GM23338 (cell line): ENCODE results near the gene SARDH. TPM values are rescaled to one million over a fixed set of nuclear protein-coding genes. Genes with fewer than 3 reads are reported as not detected.

ENCODE experiments used
- ATAC-seq: fragments of 200-7000 bp; cut with Tn5 transposase; 3 replicates; pipeline ENCODE4 v1.9.1; 2020
- DNase-seq: peaks from one replicate; pipeline ENCODE4 v3.0.0-alpha.2; 2015; ENCODE audit warnings: low spot score
- H2AFZ ChIP-seq: fragments of 200-600 bp; sonication (generic); 2 replicates; pipeline ENCODE4 v1.8.0; 2016; ENCODE audit warnings: antibody characterized with exemption, mild to moderate bottlenecking, moderate library complexity
- H3F3A ChIP-seq: fragments of 200-600 bp; sonication (generic); replicated peaks from 2 replicates; pipeline ENCODE4 v1.8.0; 2017; ENCODE audit warnings: antibody characterized with exemption, mixed run types, low read depth
- H3K27ac ChIP-seq: fragments of 200-600 bp; sonication (generic); 2 replicates; pipeline ENCODE4 v1.6.1; 2016; ENCODE audit warnings: low read depth
- H3K27me3 ChIP-seq: fragments of 200-600 bp; sonication (generic); 2 replicates; pipeline ENCODE4 v1.8.0; 2016; ENCODE audit warnings: mild to moderate bottlenecking, mixed run types, moderate library complexity; ENCODE audit not compliant: insufficient read depth
- H3K36me3 ChIP-seq: fragments of 200-600 bp; sonication (generic); 2 replicates; pipeline ENCODE4 v1.8.0; 2016; ENCODE audit warnings: mild to moderate bottlenecking; ENCODE audit not compliant: insufficient read depth
- H3K4me1 ChIP-seq: fragments of 200-600 bp; sonication (generic); 2 replicates; pipeline ENCODE4 v1.8.0; 2016; ENCODE audit warnings: mild to moderate bottlenecking, moderate library complexity; ENCODE audit not compliant: insufficient read depth
- H3K4me2 ChIP-seq: fragments of 200-600 bp; sonication (generic); 2 replicates; pipeline ENCODE4 v1.7.1; 2017; ENCODE audit warnings: mixed run types
- H3K4me3 ChIP-seq: fragments of 200-600 bp; sonication (generic); 2 replicates; pipeline ENCODE4 v1.6.1; 2016; ENCODE audit warnings: mixed run types
- H3K79me2 ChIP-seq: fragments of 200-600 bp; sonication (generic); replicated peaks from 2 replicates; pipeline ENCODE4 v1.8.0; 2017; ENCODE audit warnings: mild to moderate bottlenecking; ENCODE audit not compliant: insufficient read depth
- H3K9me2 ChIP-seq: fragments of 200-600 bp; sonication (generic); 2 replicates; pipeline ENCODE4 v1.8.0; 2017; ENCODE audit not compliant: insufficient read depth
- H4K20me1 ChIP-seq: fragments of 200-600 bp; sonication (generic); replicated peaks from 2 replicates; pipeline ENCODE4 v1.8.0; 2017; ENCODE audit warnings: mild to moderate bottlenecking; ENCODE audit not compliant: insufficient read depth
- H3K27ac Mint-ChIP-seq: 2 replicates; pipeline ENCODE4 v1.8.0; 2020; ENCODE audit warnings: inconsistent platforms, mild to moderate bottlenecking, moderate library complexity, mixed read lengths
- H3K27me3 Mint-ChIP-seq: 3 replicates; pipeline ENCODE4 v1.8.0; 2022; ENCODE audit warnings: low read depth, mild to moderate bottlenecking, moderate library complexity, mixed read lengths, inconsistent platforms; ENCODE audit not compliant: insufficient read depth, poor library complexity
- H3K36me3 Mint-ChIP-seq: 3 replicates; pipeline ENCODE4 v1.8.0; 2021; ENCODE audit warnings: low read depth, mild to moderate bottlenecking, inconsistent platforms, moderate library complexity, mixed read lengths
- H3K4me1 Mint-ChIP-seq: 3 replicates; pipeline ENCODE4 v1.8.0; 2020; ENCODE audit warnings: mild to moderate bottlenecking, inconsistent platforms, mixed read lengths
- H3K4me3 Mint-ChIP-seq: 3 replicates; pipeline ENCODE4 v1.8.0; 2021; ENCODE audit warnings: moderate library complexity, mild to moderate bottlenecking, inconsistent platforms, mixed read lengths
- H3K9me3 Mint-ChIP-seq: 3 replicates; pipeline ENCODE4 v1.8.0; 2020; ENCODE audit warnings: moderate library complexity, mild to moderate bottlenecking, inconsistent platforms, mixed read lengths
- CREB1 ChIP-seq: fragments of 250-450 bp; sonication (Bioruptor Pico); IDR thresholded peaks from 2 replicates; pipeline ENCODE4 v1.5.0; 2020; ENCODE audit warnings: low read depth, mild to moderate bottlenecking, moderate library complexity
- CTCF ChIP-seq, 2 experiments: fragments of 200-600 bp in 1 of 2; sonication (generic) in 1 of 2; conservative IDR thresholded peaks; 2 replicates each; pipeline versions ENCODE4 v1.5.1 to v1.6.1; 2016 to 2017; ENCODE audit warnings: antibody characterized with exemption in 2 of 2, low read depth in 2 of 2, mild to moderate bottlenecking in 2 of 2, moderate library complexity in 1 of 2
- ETS1 ChIP-seq: IDR thresholded peaks from 2 replicates; pipeline ENCODE4 v1.6.1; 2016; ENCODE audit warnings: antibody characterized with exemption
- EZH2 ChIP-seq: fragments of 200-600 bp; sonication (generic); IDR thresholded peaks from one replicate; pipeline ENCODE4 v1.8.0; 2017; ENCODE audit warnings: antibody characterized with exemption, mild to moderate bottlenecking, low read depth; ENCODE audit not compliant: unreplicated experiment
- EZH2phosphoT487 ChIP-seq: fragments of 200-600 bp; sonication (generic); IDR thresholded peaks from one replicate; pipeline ENCODE4 v1.8.1; 2018; ENCODE audit warnings: antibody characterized with exemption; ENCODE audit not compliant: unreplicated experiment
- JUNB ChIP-seq: IDR thresholded peaks from one replicate; pipeline ENCODE4 v1.6.1; 2016; ENCODE audit warnings: antibody characterized with exemption; ENCODE audit not compliant: unreplicated experiment
- NANOG ChIP-seq: IDR thresholded peaks from 2 replicates; pipeline ENCODE4 v1.6.1; 2016; ENCODE audit warnings: antibody characterized with exemption, borderline replicate concordance
- POLR2AphosphoS5 ChIP-seq: IDR thresholded peaks from 2 replicates; pipeline ENCODE4 v1.6.1; 2016; ENCODE audit warnings: antibody characterized with exemption, low read depth
- ZNF114 ChIP-seq: fragments of 250-450 bp; sonication (Bioruptor Pico); IDR thresholded peaks from 2 replicates; pipeline ENCODE4 v1.5.0; 2020; ENCODE audit warnings: mild to moderate bottlenecking, moderate library complexity
- ZNF331 ChIP-seq: fragments of 250-450 bp; sonication (Bioruptor Pico); IDR thresholded peaks from 2 replicates; pipeline ENCODE4 v1.5.0; 2020; ENCODE audit warnings: low read depth, mild to moderate bottlenecking, moderate library complexity
- polyA plus RNA-seq: library from polyadenylated mRNA; unstranded; fragments of >200 nt; fragmentation: Nextera tagmentation; extraction: Ambion mirVana; gene quantifications from 2 replicates; pipeline ENCODE4 v1.2.1, GENCODE V29; 2016
- total RNA-seq: library from RNA; depleted of rRNA; stranded (reverse); fragments of >200 nt; shearing (Covaris generic); gene quantifications from 2 replicates; pipeline ENCODE4 v1.2.3, GENCODE V29; 2014
- TF ChIP-seq, protein P1 (sequence below): IDR thresholded peaks from one replicate; pipeline ENCODE4 v1.6.1; 2018; ENCODE audit warnings: antibody characterized with exemption; ENCODE audit not compliant: unreplicated experiment
- TF ChIP-seq, protein P2 (sequence below): fragments of 250-450 bp; sonication (Bioruptor Pico); IDR thresholded peaks from 2 replicates; pipeline ENCODE4 v1.5.0; 2020; ENCODE audit warnings: mild to moderate bottlenecking, moderate library complexity

SARDH gene
- total and polyA plus RNA-seq, 2 experiments from 2014 or later: 2.8 to 10.4 TPM

DNA sequence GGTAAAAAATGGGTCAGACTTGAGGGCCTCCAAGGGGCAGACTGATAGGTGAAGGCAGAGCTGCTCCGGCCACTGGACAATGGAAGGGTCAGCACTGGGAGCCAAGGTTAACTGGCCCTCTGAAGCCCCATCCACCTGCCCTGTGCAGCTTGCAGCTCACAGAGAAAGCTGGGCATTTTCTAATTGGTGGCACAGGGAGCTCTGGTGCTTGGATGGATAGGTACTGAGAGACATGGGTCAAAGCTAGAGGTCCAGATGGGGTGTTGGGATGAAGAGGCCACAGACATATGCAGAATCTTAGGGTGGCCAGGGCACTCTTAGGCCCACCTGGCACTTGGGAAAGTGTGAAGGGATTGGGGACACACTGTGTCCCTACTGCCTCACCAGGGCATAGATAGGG is 29.5 kb upstream of the SARDH start (continued):
- TF ChIP-seq, protein P1, sequence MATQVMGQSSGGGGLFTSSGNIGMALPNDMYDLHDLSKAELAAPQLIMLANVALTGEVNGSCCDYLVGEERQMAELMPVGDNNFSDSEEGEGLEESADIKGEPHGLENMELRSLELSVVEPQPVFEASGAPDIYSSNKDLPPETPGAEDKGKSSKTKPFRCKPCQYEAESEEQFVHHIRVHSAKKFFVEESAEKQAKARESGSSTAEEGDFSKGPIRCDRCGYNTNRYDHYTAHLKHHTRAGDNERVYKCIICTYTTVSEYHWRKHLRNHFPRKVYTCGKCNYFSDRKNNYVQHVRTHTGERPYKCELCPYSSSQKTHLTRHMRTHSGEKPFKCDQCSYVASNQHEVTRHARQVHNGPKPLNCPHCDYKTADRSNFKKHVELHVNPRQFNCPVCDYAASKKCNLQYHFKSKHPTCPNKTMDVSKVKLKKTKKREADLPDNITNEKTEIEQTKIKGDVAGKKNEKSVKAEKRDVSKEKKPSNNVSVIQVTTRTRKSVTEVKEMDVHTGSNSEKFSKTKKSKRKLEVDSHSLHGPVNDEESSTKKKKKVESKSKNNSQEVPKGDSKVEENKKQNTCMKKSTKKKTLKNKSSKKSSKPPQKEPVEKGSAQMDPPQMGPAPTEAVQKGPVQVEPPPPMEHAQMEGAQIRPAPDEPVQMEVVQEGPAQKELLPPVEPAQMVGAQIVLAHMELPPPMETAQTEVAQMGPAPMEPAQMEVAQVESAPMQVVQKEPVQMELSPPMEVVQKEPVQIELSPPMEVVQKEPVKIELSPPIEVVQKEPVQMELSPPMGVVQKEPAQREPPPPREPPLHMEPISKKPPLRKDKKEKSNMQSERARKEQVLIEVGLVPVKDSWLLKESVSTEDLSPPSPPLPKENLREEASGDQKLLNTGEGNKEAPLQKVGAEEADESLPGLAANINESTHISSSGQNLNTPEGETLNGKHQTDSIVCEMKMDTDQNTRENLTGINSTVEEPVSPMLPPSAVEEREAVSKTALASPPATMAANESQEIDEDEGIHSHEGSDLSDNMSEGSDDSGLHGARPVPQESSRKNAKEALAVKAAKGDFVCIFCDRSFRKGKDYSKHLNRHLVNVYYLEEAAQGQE: no peak

DNA sequence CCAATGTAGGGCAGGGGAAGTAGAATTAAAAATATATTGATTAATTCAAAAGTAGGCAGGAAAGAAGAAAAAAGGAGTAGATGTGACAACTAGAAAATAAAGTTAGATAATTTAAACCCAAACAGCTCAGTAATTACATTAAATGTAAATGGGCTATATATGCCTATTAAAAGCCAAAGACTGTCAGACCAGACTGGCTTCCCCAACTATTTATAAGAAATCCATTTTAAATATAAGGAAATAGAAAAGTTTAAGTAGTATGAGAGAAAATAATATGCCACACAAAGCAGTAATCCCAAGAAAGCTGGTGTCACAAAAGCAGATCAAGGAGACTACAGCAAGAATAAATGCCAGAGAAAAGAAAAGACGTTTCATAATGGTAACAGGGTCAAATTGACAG is 28.9 kb upstream of the SARDH start:
- H4K20me1 ChIP-seq: 0 out of 2 replicates have a peak, but pooled peaks cover 3% of the 10 kb centered on the region
- H3K4me1 ChIP-seq: no peaks in the 10 kb centered on the region
- Mint-ChIP-seq H3K27ac (no peak overlapping the region), H3K36me3 (peaks cover 38% of the 10 kb centered on the region), H3K27me3 (peaks cover 10% of the 10 kb centered on the region), H3K4me3 (no peak overlapping the region), H3K4me1 (no peaks in the 10 kb centered on the region), H3K9me3 (peaks cover 11% of the 10 kb centered on the region; the same call in 2 of the 3 replicates)
- no peaks in the 10 kb centered on the region for H3K27me3 ChIP-seq
- H3K4me2 ChIP-seq: no peak overlapping the region
- no peaks in the 10 kb centered on the region for H3F3A ChIP-seq
- no peaks in the 10 kb centered on the region for H3K36me3 ChIP-seq
- ATAC-seq: no peak
- no peaks in the 10 kb centered on the region for H3K9me2 ChIP-seq
- no peaks in the 10 kb centered on the region for H3K79me2 ChIP-seq
- no peak overlapping the region for H3K4me3 ChIP-seq
- TF ChIP-seq JUNB (no peak), CREB1 (CRISPR knock-in tag) (no peak), NANOG (no peak), CTCF (conservative IDR thresholded peaks at IDR 0.05; ENCODE audit: low read depth in 2 of 2) (no peak), ETS1 (no peak), EZH2 (no peak), ZNF114 (no peak), EZH2phosphoT487 (no peak), POLR2AphosphoS5 (no peak), ZNF331 (CRISPR knock-in tag) (no peak)
- TF ChIP-seq, protein P2, sequence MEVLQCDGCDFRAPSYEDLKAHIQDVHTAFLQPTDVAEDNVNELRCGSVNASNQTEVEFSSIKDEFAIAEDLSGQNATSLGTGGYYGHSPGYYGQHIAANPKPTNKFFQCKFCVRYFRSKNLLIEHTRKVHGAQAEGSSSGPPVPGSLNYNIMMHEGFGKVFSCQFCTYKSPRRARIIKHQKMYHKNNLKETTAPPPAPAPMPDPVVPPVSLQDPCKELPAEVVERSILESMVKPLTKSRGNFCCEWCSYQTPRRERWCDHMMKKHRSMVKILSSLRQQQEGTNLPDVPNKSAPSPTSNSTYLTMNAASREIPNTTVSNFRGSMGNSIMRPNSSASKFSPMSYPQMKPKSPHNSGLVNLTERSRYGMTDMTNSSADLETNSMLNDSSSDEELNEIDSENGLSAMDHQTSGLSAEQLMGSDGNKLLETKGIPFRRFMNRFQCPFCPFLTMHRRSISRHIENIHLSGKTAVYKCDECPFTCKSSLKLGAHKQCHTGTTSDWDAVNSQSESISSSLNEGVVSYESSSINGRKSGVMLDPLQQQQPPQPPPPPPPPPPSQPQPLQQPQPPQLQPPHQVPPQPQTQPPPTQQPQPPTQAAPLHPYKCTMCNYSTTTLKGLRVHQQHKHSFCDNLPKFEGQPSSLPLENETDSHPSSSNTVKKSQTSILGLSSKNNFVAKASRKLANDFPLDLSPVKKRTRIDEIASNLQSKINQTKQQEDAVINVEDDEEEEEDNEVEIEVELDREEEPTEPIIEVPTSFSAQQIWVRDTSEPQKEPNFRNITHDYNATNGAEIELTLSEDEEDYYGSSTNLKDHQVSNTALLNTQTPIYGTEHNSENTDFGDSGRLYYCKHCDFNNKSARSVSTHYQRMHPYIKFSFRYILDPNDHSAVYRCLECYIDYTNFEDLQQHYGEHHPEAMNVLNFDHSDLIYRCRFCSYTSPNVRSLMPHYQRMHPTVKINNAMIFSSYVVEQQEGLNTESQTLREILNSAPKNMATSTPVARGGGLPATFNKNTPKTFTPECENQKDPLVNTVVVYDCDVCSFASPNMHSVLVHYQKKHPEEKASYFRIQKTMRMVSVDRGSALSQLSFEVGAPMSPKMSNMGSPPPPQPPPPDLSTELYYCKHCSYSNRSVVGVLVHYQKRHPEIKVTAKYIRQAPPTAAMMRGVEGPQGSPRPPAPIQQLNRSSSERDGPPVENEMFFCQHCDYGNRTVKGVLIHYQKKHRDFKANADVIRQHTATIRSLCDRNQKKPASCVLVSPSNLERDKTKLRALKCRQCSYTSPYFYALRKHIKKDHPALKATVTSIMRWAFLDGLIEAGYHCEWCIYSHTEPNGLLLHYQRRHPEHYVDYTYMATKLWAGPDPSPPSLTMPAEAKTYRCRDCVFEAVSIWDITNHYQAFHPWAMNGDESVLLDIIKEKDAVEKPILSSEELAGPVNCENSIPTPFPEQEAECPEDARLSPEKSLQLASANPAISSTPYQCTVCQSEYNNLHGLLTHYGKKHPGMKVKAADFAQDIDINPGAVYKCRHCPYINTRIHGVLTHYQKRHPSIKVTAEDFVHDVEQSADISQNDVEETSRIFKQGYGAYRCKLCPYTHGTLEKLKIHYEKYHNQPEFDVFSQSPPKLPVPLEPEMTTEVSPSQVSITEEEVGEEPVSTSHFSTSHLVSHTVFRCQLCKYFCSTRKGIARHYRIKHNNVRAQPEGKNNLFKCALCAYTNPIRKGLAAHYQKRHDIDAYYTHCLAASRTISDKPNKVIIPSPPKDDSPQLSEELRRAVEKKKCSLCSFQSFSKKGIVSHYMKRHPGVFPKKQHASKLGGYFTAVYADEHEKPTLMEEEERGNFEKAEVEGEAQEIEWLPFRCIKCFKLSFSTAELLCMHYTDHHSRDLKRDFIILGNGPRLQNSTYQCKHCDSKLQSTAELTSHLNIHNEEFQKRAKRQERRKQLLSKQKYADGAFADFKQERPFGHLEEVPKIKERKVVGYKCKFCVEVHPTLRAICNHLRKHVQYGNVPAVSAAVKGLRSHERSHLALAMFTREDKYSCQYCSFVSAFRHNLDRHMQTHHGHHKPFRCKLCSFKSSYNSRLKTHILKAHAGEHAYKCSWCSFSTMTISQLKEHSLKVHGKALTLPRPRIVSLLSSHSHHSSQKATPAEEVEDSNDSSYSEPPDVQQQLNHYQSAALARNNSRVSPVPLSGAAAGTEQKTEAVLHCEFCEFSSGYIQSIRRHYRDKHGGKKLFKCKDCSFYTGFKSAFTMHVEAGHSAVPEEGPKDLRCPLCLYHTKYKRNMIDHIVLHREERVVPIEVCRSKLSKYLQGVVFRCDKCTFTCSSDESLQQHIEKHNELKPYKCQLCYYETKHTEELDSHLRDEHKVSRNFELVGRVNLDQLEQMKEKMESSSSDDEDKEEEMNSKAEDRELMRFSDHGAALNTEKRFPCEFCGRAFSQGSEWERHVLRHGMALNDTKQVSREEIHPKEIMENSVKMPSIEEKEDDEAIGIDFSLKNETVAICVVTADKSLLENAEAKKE (CRISPR knock-in tag): no peak
- no peak overlapping the region for H3K27ac ChIP-seq
- no peak for DNase-seq
- H2AFZ ChIP-seq: no peak overlapping the region
